Testis (tissue), 2 donors: Measurements from ENCODE around the gene SRD5A3.

Source experiments
- POLR2A ChIP-seq: fragments of 450-650 bp; IDR thresholded peaks from one replicate; pipeline ENCODE4 v1.6.1; 2017; ENCODE audit warnings: antibody characterized with exemption, mild to moderate bottlenecking, moderate library complexity
- TF ChIP-seq, protein P1 (sequence below), 3 experiments: fragments of 450-650 bp in 2 of 3; fragments of 200-600 bp in 1 of 3; sonication (generic) in 1 of 3; IDR thresholded peaks; one replicate each; pipeline ENCODE4 v1.5.1; 2016 to 2019; ENCODE audit warnings: antibody characterized with exemption in 3 of 3, mild to moderate bottlenecking in 2 of 3, moderate library complexity in 1 of 3

DNA sequence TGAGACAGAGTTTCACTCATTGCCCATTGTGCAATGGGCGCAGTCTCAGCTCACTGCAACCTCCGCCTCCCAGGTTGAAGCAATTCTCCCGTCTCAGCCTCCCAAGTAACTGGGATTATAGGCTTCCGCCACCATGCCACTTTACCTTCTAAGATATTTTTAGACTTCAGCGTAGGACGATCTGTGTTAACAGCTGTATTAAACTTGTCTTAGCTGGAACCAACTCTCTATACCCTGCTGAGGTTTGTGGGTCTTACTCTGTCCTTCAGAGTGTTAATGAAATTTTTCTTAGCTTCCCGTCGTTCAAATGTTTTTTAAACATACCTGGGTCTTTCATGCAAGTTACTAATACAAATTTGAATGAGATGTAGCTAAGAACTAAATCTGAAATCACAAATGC, 64.4 kb downstream of the SRD5A3 start:
- no peak for TF ChIP-seq POLR2A
- TF ChIP-seq, protein P1, sequence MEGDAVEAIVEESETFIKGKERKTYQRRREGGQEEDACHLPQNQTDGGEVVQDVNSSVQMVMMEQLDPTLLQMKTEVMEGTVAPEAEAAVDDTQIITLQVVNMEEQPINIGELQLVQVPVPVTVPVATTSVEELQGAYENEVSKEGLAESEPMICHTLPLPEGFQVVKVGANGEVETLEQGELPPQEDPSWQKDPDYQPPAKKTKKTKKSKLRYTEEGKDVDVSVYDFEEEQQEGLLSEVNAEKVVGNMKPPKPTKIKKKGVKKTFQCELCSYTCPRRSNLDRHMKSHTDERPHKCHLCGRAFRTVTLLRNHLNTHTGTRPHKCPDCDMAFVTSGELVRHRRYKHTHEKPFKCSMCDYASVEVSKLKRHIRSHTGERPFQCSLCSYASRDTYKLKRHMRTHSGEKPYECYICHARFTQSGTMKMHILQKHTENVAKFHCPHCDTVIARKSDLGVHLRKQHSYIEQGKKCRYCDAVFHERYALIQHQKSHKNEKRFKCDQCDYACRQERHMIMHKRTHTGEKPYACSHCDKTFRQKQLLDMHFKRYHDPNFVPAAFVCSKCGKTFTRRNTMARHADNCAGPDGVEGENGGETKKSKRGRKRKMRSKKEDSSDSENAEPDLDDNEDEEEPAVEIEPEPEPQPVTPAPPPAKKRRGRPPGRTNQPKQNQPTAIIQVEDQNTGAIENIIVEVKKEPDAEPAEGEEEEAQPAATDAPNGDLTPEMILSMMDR (IDR thresholded peaks at IDR 0.05) = no peak
